Measurements from ENCODE around the gene S100B.

- TF ChIP-seq EZH2 (IDR thresholded peaks at IDR 0.05; ENCODE audit: borderline replicate concordance, low read depth, low read length, severe bottlenecking) (no peak), CTCF (IDR thresholded peaks at IDR 0.05; ENCODE audit: borderline replicate concordance, extremely low read depth, low read length, poor library complexity, severe bottlenecking) (no peak)
Measured at GRCh38 chr21:46645840-46646239, 41.0 kb upstream of the S100B start.

Data from DND-41 (cell line).